ENCODE results near the gene RHOH. TPM values are rescaled to one million over a fixed set of nuclear protein-coding genes. Genes with fewer than 3 reads are reported as not detected.

RHOH gene
- total and polyA plus RNA-seq, 9 of the 15 experiments (the other 6 are each of a cell fraction or from before 2014, with no cell fraction given), result 14.3 to 37.7 (median 23.2) TPM

GRCh38 chr4:40205259-40206198 is 8.7 kb downstream of the RHOH start (continued):
- TF ChIP-seq MYBL2 (IDR thresholded peaks at IDR 0.05; ENCODE audit: low read depth) (no peak), MYBL2 (CRISPR knock-in tag; IDR thresholded peaks at IDR 0.05; ENCODE audit: borderline replicate concordance) (no peak), BCOR (IDR thresholded peaks at IDR 0.05) (peak; percentile 47; the same call in 1 of the 2 replicates), ZNF655 (CRISPR knock-in tag; IDR thresholded peaks at IDR 0.05) (no peak), TRIM24 (IDR thresholded peaks at IDR 0.05) (0 out of 4 replicates have a peak, but pooled peaks of 1 of the 2 experiments have one; percentile 9), CAMTA2 (CRISPR knock-in tag; conservative IDR thresholded peaks at IDR 0.05) (no peak), CHAMP1 (IDR thresholded peaks at IDR 0.05) (no peak; the same call in 1 of the 2 replicates), ZNF239 (CRISPR knock-in tag; IDR thresholded peaks at IDR 0.05) (peak; percentile 37; the same call in 1 of the 2 replicates), CREB3L1 (IDR thresholded peaks at IDR 0.05; ENCODE audit: borderline replicate concordance, low read depth) (no peak), RBM17 (IDR thresholded peaks at IDR 0.05; ENCODE audit: borderline replicate concordance, low read depth, low read length) (no peak), SMAD1 (IDR thresholded peaks at IDR 0.05; ENCODE audit: low read depth, low read length, partially characterized antibody) (no peak), ZBTB49 (CRISPR knock-in tag; IDR thresholded peaks at IDR 0.05; ENCODE audit: borderline replicate concordance) (no peak), ZNF224 (CRISPR knock-in tag; IDR thresholded peaks at IDR 0.05) (no peak), SNRNP70 (optimal IDR thresholded peaks at IDR 0.05; ENCODE audit: low read depth, low read length) (no peak), TCFL5 (CRISPR knock-in tag; conservative IDR thresholded peaks at IDR 0.05) (no peak), ATF4 (CRISPR knock-in tag; IDR thresholded peaks at IDR 0.05) (peak; percentile 61; the same call in 1 of the 2 replicates), HNRNPK (IDR thresholded peaks at IDR 0.05; ENCODE audit: low read depth, low read length, poor library complexity, severe bottlenecking) (no peak)

Data from K562 (cell line).